AG04449 (cell line): ENCODE results near the gene USP15.

Experiments
- CTCF ChIA-PET: fragments of 350-600 bp; formaldehyde crosslinking; extraction: SDS; loops from one replicate; lab custom pipeline; 2021; ENCODE audit warnings: antibody characterized with exemption; lab: Yijun Ruan, JAX
- POLR2A ChIA-PET: fragments of 400-600, 350-600 bp; formaldehyde crosslinking; extraction: SDS; loops from one replicate; lab custom pipeline; 2020; ENCODE audit warnings: antibody characterized with exemption, inconsistent platforms; lab: Yijun Ruan, JAX
- DNase-seq: peaks from one replicate; pipeline ENCODE4 v3.0.0-alpha.2; 2010; ENCODE audit warnings: low read depth, low spot score
- H3K4me3 ChIP-seq: 2 replicates; pipeline ENCODE4 v1.5.1; 2011; ENCODE audit warnings: low read depth, mild to moderate bottlenecking, control low read depth, low read length
- CTCF ChIP-seq: IDR thresholded peaks from one replicate; pipeline ENCODE4 v1.5.1; 2011; ENCODE audit warnings: mild to moderate bottlenecking, moderate library complexity, low read length, control low read depth, inconsistent platforms; ENCODE audit not compliant: insufficient read depth; ENCODE audit errors: missing control alignments

USP15 gene

GRCh38 chr12:62279058-62279457, 18.9 kb downstream of the USP15 start:
- DNase-seq, result no peak
- POLR2A ChIA-PET, result interaction anchor here (1.0 kb wide), 1 partner anchor 62 kb away, joined by 3 read pairs; no protein-coding TSS in a partner anchor
- no peak overlapping the region for H3K4me3 ChIP-seq
- TF ChIP-seq CTCF, result no peak
- CTCF ChIA-PET, result interaction anchor here (1.6 kb wide), 1 partner anchor 19 kb away, joined by 4 read pairs; the partner anchor contains the start of gene USP15

- no peak for DNase-seq
- POLR2A ChIA-PET, result interaction anchor here (1.0 kb wide), 1 partner anchor 62 kb away, joined by 3 read pairs; no protein-coding TSS in a partner anchor
- no peak overlapping the region for H3K4me3 ChIP-seq
- no peak for TF ChIP-seq CTCF
- CTCF ChIA-PET, result interaction anchor here (0.8 to 1.3 kb wide), 2 partner anchors 13 kb away, joined by 3 to 4 read pairs; no protein-coding TSS in a partner anchor
Measured at GRCh38 chr12:62279961-62280360, 19.8 kb downstream of the USP15 start.

GRCh38 chr12:62282057-62282774, 22.0 kb downstream of the USP15 start:
- POLR2A ChIA-PET, result no interaction called here
- CTCF ChIA-PET, result interaction anchor here (1.0 kb wide), 1 partner anchor 17 kb away, joined by 3 read pairs; no protein-coding TSS in a partner anchor
- TF ChIP-seq CTCF, result no peak
- no peak for DNase-seq
- no peak overlapping the region for H3K4me3 ChIP-seq

- no peak for DNase-seq
- ChIA-PET POLR2A (no interaction called here), CTCF (interaction anchor here (0.8 to 1.0 kb wide), 2 partner anchors 8 to 25 kb away, joined by 3 read pairs; partner anchors contain the start of gene USP15)
- no peak for TF ChIP-seq CTCF
- H3K4me3 ChIP-seq, result no peak overlapping the region
Measured at GRCh38 chr12:62284749-62285148, 24.5 kb downstream of the USP15 start.

- no peak for TF ChIP-seq CTCF
- CTCF ChIA-PET, result interaction anchor here (0.8 to 1.0 kb wide), 2 partner anchors 8 to 25 kb away, joined by 3 read pairs; partner anchors contain the start of gene USP15
- POLR2A ChIA-PET, result no interaction called here
- no peak for DNase-seq
- no peak overlapping the region for H3K4me3 ChIP-seq
Measured at GRCh38 chr12:62285284-62285683, 25.1 kb downstream of the USP15 start.

- ChIA-PET CTCF (interaction anchor here (0.6 kb wide), 1 partner anchor 15 kb away, joined by 3 read pairs; no protein-coding TSS in a partner anchor), POLR2A (no interaction called here)
- no peak overlapping the region for H3K4me3 ChIP-seq
- TF ChIP-seq CTCF, result no peak
- DNase-seq, result no peak
Measured at GRCh38 chr12:62288328-62288727, 28.1 kb downstream of the USP15 start.
